Ishikawa (cell line): ENCODE data around the gene RFTN2.

Source experiments
- CEBPB ChIP-seq: IDR thresholded peaks from 2 replicates; pipeline ENCODE4 v1.6.1; 2012
- CREB1 ChIP-seq: IDR thresholded peaks from 2 replicates; pipeline ENCODE4 v1.6.1; 2012; ENCODE audit warnings: low read depth
- EGR1 ChIP-seq: IDR thresholded peaks from 2 replicates; pipeline ENCODE4 v1.6.1; 2012
- EP300 ChIP-seq: IDR thresholded peaks from 2 replicates; pipeline ENCODE4 v1.6.1; 2012; ENCODE audit warnings: borderline replicate concordance
- FOXM1 ChIP-seq: IDR thresholded peaks from 2 replicates; pipeline ENCODE4 v1.6.1; 2012; ENCODE audit warnings: low read depth, borderline replicate concordance
- MAX ChIP-seq: IDR thresholded peaks from 2 replicates; pipeline ENCODE4 v1.6.1; 2012
- NFIC ChIP-seq: IDR thresholded peaks from 2 replicates; pipeline ENCODE4 v1.6.1; 2012
- RAD21 ChIP-seq: IDR thresholded peaks from 2 replicates; pipeline ENCODE4 v1.6.1; 2012; ENCODE audit warnings: low read depth
- REST ChIP-seq: IDR thresholded peaks from 2 replicates; pipeline ENCODE4 v1.6.1; 2012; ENCODE audit warnings: low read depth, mild to moderate bottlenecking
- TAF1 ChIP-seq: IDR thresholded peaks from 2 replicates; pipeline ENCODE4 v1.6.1; 2012; ENCODE audit warnings: low read depth, mild to moderate bottlenecking
- TCF12 ChIP-seq: IDR thresholded peaks from 2 replicates; pipeline ENCODE4 v1.6.1; 2012; ENCODE audit warnings: low read depth
- TEAD4 ChIP-seq: IDR thresholded peaks from 2 replicates; pipeline ENCODE4 v1.6.1; 2012
- USF1 ChIP-seq: IDR thresholded peaks from 2 replicates; pipeline ENCODE4 v1.6.1; 2012
- YY1 ChIP-seq: IDR thresholded peaks from 2 replicates; pipeline ENCODE4 v1.6.1; 2012; ENCODE audit warnings: low read depth
- ZBTB7A ChIP-seq: IDR thresholded peaks from 2 replicates; pipeline ENCODE4 v1.6.1; 2012; ENCODE audit warnings: low read depth

Gene RFTN2

GRCh38 chr2:197641666-197642065 lies 33.7 kb downstream of the RFTN2 start:
- no peak for TF ChIP-seq TEAD4
- no peak for TF ChIP-seq USF1
- TF ChIP-seq CREB1, result no peak
- TF ChIP-seq RAD21, result no peak
- no peak for TF ChIP-seq TAF1
- no peak for TF ChIP-seq EGR1
- no peak for TF ChIP-seq CEBPB
- TF ChIP-seq FOXM1, result no peak
- TF ChIP-seq REST, result no peak
- TF ChIP-seq EP300, result no peak
- no peak for TF ChIP-seq NFIC
- no peak for TF ChIP-seq YY1

GRCh38 chr2:197633109-197633657 lies 42.2 kb downstream of the RFTN2 start:
- TF ChIP-seq YY1 (no peak), TCF12 (no peak), CREB1 (no peak), TAF1 (no peak), NFIC (no peak), EGR1 (no peak), ZBTB7A (no peak)

GRCh38 chr2:197628043-197628500 lies 47.3 kb downstream of the RFTN2 start:
- TF ChIP-seq TAF1, result no peak
- TF ChIP-seq RAD21, result no peak
- no peak for TF ChIP-seq YY1
- TF ChIP-seq CREB1, result no peak
- no peak for TF ChIP-seq CEBPB
- no peak for TF ChIP-seq TEAD4
- no peak for TF ChIP-seq NFIC
- TF ChIP-seq TCF12, result no peak
- TF ChIP-seq ZBTB7A, result no peak
- no peak for TF ChIP-seq USF1

DNA sequence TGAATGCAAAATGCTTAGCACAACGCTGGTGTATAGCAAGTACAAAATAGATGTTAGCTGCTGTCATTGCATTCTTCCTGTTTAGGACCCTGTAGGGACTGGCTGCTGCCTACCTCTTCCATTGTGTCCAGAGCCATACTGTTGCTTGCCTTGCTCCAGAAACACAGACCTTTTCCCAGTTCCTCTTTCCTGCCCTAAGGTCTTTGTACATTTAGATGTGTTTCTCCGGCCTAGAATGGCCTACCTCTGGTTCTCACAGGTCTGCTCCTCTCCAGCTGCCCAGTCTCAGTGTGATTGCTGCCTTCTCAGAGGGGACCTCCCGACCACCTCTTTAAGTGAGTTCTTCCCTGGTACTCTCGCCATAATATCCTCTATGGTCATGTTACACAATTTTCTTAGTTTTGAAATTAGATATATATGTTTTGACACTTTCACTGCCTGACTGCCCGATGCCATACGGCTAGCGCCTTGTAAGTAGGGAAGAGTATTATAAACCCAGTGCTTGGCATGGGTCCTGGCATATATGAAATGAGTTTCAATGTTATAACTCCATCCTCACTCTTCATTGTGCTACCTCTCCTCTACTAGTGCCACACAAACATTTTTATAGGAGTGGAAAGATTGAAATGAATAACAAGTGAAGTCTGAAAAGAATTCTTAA lies 48.3 kb downstream of the RFTN2 start:
- no peak for TF ChIP-seq REST

GRCh38 chr2:197620133-197620532 lies 55.3 kb downstream of the RFTN2 start:
- no peak for TF ChIP-seq EP300
- no peak for TF ChIP-seq MAX
- TF ChIP-seq CEBPB, result no peak
- no peak for TF ChIP-seq YY1
- no peak for TF ChIP-seq TCF12
- no peak for TF ChIP-seq REST
- no peak for TF ChIP-seq NFIC
- TF ChIP-seq TAF1, result no peak
- TF ChIP-seq FOXM1, result no peak
- no peak for TF ChIP-seq USF1
- TF ChIP-seq TEAD4, result no peak
- no peak for TF ChIP-seq CREB1
- no peak for TF ChIP-seq EGR1
